IgD-negative memory B cell (primary cell): ENCODE results near the gene ITGB6. TPM values are rescaled to one million over a fixed set of nuclear protein-coding genes. Genes with fewer than 3 reads are reported as not detected.
A peak's percentile ranks its signal among the peaks of the same experiment; 100 is the strongest.

Experiments
- H3K27ac Mint-ChIP-seq, 3 donors: one replicate each; pipeline ENCODE4 v1.8.0; 2020 to 2022; ENCODE audit warnings: mild to moderate bottlenecking in 3 of 3, mixed read lengths in 3 of 3, moderate library complexity in 1 of 3
- H3K27me3 Mint-ChIP-seq: one replicate; pipeline ENCODE4 v1.8.0; 2021; ENCODE audit warnings: mixed read lengths
- H3K36me3 Mint-ChIP-seq: one replicate; pipeline ENCODE4 v1.8.0; 2020; ENCODE audit warnings: mild to moderate bottlenecking, mixed read lengths
- H3K4me1 Mint-ChIP-seq, 3 donors: one replicate each; pipeline ENCODE4 v1.8.0; 2020 to 2022; ENCODE audit warnings: mixed read lengths in 3 of 3, mild to moderate bottlenecking in 1 of 3
- H3K4me3 Mint-ChIP-seq, 4 donors: one replicate each; pipeline ENCODE4 v1.8.0; 2020 to 2022; ENCODE audit warnings: mild to moderate bottlenecking in 4 of 4, mixed read lengths in 4 of 4, moderate library complexity in 3 of 4
- H3K9me3 Mint-ChIP-seq, 3 donors: one replicate each; pipeline ENCODE4 v1.8.0; 2020 to 2021; ENCODE audit warnings: mixed read lengths in 3 of 3, mild to moderate bottlenecking in 1 of 3
- polyA plus RNA-seq: library from polyadenylated mRNA; unstranded; fragments of 300-500 nt; fragmentation: Illumina TruSeq; gene quantifications from one replicate; pipeline ENCODE4 v1.2.3, GENCODE V29; 2021

The ITGB6 gene, protein sequence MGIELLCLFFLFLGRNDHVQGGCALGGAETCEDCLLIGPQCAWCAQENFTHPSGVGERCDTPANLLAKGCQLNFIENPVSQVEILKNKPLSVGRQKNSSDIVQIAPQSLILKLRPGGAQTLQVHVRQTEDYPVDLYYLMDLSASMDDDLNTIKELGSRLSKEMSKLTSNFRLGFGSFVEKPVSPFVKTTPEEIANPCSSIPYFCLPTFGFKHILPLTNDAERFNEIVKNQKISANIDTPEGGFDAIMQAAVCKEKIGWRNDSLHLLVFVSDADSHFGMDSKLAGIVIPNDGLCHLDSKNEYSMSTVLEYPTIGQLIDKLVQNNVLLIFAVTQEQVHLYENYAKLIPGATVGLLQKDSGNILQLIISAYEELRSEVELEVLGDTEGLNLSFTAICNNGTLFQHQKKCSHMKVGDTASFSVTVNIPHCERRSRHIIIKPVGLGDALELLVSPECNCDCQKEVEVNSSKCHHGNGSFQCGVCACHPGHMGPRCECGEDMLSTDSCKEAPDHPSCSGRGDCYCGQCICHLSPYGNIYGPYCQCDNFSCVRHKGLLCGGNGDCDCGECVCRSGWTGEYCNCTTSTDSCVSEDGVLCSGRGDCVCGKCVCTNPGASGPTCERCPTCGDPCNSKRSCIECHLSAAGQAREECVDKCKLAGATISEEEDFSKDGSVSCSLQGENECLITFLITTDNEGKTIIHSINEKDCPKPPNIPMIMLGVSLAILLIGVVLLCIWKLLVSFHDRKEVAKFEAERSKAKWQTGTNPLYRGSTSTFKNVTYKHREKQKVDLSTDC
- not detected for polyA plus RNA-seq

DNA sequence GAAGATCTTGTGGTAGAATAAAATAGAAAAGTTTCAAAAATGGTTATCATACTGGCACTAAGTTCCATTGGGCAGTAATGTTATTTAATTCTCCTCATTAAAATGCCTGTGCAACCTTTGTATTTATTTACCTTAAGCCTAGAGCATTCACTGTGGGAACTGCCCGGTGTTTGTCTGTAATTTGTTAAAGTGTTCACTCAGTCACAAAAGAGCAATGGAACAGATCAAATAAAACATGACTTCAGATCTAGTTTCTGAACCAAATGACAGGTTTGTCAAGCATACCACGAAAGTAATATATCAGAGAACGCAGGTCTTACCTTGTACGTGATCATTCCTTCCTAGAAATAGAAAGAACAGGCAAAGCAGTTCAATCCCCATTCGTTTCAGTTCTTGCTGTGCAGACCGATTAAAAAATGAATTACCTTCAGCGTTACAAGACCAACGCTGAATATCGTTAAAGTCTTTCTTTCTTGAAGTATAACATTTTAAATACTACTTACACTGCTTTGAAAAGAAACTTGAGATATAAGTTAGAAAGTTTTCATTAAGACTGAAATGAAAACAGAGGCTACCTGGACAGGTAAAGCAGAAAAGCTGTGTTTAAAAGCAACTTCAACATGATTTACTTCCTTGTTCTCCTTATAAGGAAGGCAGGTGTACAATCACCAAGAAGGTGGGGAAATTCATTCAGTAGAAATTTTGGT lies at the start of gene ITGB6:
Gene ITGB6 (minus strand): TSS at position 590 of the 707 bp plus-strand sequence. CDS start 209 bp downstream, at position 381.
- Mint-ChIP-seq H3K4me1 (peaks cover 0 to 3% (median 0%) of the 10 kb centered on the region in 3 donors), H3K36me3 (no peaks in the 10 kb centered on the region), H3K27ac (no peak within 1 kb of the TSS), H3K27me3 (no peaks in the 10 kb centered on the region), H3K9me3 (no peaks in the 10 kb centered on the region), H3K4me3 (no peak within 1 kb of the TSS)

DNA sequence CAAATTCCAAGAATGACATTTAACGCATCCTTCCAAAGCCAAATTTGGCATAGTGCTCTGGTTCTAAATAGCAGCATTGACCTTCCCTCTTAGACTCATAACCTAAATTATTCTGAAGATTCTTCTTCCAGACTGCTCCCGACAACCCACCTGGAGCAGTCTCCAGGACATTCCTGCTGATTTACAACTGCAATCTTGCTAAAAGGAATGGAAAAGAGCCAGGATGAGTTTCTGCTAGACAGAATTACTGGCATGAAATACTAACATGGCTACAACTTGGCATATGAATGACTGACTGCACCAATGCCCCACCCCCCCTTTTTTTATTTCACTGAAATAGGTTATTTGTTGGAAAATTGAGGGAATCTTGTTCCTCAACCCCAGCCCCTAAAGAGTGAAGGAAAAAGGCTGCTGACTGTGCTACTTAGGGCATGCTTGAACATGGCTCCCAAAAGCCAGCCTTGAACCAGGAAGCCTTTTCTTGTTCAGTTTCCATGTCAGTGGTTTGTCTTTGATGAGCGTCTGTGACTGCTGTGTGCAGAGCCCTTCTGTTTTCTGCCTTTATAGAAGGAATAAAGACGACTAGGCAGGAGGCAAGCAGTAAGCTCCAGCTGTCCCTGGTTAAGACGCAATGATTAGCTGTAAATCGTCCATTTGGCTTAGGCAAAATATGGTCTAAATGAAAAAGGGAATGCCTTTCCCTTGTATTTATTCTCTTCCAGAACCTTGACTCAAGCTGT lies 47.4 kb upstream of the ITGB6 start:
- peaks cover 0 to 3% (median 2%) of the 10 kb centered on the region in 3 donors for H3K4me1 Mint-ChIP-seq
- H3K4me3 Mint-ChIP-seq, result no peak overlapping the region
- no peaks in the 10 kb centered on the region for H3K36me3 Mint-ChIP-seq
- H3K27ac Mint-ChIP-seq, result no peak overlapping the region
- peaks cover 2% of the 10 kb centered on the region for H3K27me3 Mint-ChIP-seq
- H3K9me3 Mint-ChIP-seq, result no peaks in the 10 kb centered on the region

GRCh38 chr2:160246356-160246755 lies 46.3 kb upstream of the ITGB6 start:
- no peaks in the 10 kb centered on the region for H3K9me3 Mint-ChIP-seq
- H3K27ac Mint-ChIP-seq, result no peak overlapping the region
- no peak overlapping the region for H3K4me3 Mint-ChIP-seq
- H3K36me3 Mint-ChIP-seq, result no peaks in the 10 kb centered on the region
- H3K4me1 Mint-ChIP-seq, result peaks cover 0 to 1% (median 0%) of the 10 kb centered on the region in 3 donors
- H3K27me3 Mint-ChIP-seq, result peaks cover 2% of the 10 kb centered on the region

DNA sequence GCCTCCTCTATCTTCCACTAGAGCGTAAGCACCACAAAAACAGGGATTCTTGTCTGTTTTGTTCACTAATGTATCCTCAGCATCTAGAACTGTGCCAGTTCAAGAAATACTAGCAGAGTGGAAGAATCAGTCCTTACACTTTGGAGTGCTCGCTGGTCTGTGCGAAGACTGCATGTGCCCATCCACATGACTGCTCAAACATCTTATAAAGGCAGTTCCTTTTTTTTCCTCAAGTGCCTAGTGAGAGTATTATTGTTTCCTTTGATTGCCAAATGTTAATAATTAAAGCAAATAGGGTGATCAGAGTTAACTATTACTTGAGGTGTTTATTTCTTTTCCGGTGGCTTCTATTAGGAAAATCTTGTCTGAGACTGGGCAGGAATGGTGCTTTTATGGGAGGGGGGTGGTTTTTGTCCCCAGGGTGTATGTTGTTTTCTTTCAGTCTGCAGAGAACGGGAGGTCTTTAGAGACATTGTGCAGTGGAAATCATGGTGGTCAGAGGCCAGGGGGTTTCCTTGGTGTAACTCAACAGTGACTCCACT lies 45.6 kb upstream of the ITGB6 start:
- H3K4me3 Mint-ChIP-seq, result no peak overlapping the region
- H3K4me1 Mint-ChIP-seq, result peaks cover 0 to 1% (median 0%) of the 10 kb centered on the region in 3 donors
- H3K27ac Mint-ChIP-seq, result no peak overlapping the region
- no peaks in the 10 kb centered on the region for H3K36me3 Mint-ChIP-seq
- peaks cover 2% of the 10 kb centered on the region for H3K27me3 Mint-ChIP-seq
- no peaks in the 10 kb centered on the region for H3K9me3 Mint-ChIP-seq

DNA sequence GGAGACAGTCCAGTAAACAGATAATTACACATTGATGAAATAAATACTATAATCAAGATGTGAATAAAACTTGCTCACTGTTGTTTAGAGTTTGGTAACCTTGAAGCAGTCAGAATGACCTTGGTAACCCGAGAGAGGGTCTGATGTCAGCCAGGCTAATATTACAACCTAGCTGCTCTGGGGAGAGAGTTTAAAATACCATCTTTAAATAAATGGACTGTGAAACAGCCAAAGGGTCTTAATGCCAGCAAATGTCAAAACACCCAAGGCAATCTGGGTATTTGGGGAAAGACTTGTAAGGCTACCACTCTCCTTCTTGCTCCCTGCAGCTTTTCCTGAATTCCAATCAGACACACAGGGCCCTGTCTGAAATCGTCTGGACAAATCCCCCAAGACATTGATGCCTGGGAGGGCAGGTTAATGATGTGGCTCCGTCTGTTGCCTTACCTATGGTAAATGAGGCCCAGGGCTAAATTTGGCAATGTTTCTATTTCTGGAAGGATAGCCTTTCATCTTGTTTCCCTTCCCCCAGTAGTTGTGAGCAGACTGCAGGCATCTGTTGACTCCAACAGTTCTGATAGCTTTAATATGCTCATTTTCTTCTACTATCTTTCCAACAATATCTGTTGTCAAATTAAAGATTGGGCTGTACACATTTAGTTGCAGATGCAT lies 43.0 kb upstream of the ITGB6 start:
- H3K4me1 Mint-ChIP-seq, result peaks cover 0 to 2% (median 1%) of the 10 kb centered on the region in 3 donors
- H3K4me3 Mint-ChIP-seq, result no peak overlapping the region
- H3K36me3 Mint-ChIP-seq, result no peaks in the 10 kb centered on the region
- no peak overlapping the region for H3K27ac Mint-ChIP-seq
- H3K9me3 Mint-ChIP-seq, result no peaks in the 10 kb centered on the region
- H3K27me3 Mint-ChIP-seq, result peaks cover 2% of the 10 kb centered on the region

DNA sequence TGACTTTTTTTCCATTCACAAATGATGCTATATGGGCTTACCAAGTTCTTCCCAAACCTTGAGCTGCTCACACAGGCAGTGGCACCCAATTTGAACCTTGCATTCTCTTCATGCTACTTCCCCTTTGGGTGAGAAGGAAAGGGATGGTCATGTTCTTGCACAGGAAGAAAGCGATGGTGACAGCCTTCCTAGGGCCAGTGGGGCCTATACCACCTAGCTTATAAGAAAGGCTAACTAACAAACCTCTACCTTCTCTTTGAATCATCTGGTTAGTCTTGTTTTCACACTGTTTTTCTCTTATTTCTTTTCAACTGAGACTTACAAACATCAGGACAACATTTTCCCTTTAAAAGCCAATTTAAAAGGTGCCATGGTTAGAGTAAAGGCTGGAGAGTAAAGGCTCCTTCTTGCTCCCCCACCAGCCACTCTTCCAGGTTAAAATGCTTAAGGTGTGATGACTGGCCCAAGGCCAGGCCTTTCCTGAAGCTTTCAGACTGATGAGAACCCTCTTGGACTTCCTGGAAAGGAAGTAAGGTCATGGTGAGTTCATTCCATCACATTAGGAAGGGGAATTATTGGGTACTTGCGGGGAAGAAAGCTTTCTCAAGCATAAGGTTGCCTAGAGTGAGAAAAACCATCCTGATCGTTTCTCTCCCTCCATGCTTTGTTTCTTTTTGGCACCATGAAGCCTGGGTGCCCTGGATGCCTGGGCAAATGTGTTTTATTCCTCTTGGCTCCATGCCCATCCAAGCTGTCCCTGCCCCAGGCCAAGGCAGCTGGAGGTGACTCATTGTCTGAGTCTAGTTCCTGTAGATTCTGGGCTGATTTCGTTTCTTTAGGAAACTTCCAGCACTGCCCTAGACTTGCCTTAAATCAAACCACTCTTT lies 41.4 kb upstream of the ITGB6 start:
- Mint-ChIP-seq H3K9me3 (no peaks in the 10 kb centered on the region), H3K4me3 (no peak overlapping the region), H3K27ac (no peak overlapping the region), H3K27me3 (peaks cover 4% of the 10 kb centered on the region), H3K4me1 (peaks cover 0 to 2% (median 1%) of the 10 kb centered on the region in 3 donors), H3K36me3 (no peaks in the 10 kb centered on the region)

DNA sequence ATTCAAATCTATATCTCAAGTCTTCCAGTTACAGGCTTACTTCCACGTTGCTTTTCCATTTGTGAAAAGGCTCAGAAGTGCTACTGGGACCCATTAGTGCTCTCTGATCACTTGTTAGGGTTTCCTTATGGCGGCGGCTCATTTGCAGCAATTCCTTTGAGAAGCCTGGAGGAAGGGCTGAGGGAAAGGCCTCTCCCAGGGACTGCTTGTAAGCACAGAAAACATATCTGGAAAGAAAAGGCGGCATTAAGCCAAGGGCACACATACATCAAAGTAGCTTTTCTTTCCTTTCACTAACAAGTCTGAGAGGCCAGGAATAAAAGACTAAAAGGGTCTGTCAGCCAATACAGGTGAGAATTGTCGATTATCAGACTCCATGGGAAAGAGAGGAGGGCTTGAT lies 39.4 kb upstream of the ITGB6 start:
- H3K27me3 Mint-ChIP-seq, result peaks cover 4% of the 10 kb centered on the region
- H3K4me1 Mint-ChIP-seq, result peaks cover 0 to 2% (median 0%) of the 10 kb centered on the region in 3 donors
- peak overlapping the region in 1 of 3 donors; percentile 39 for H3K27ac Mint-ChIP-seq
- no peaks in the 10 kb centered on the region for H3K9me3 Mint-ChIP-seq
- no peaks in the 10 kb centered on the region for H3K36me3 Mint-ChIP-seq
- no peak overlapping the region for H3K4me3 Mint-ChIP-seq

DNA sequence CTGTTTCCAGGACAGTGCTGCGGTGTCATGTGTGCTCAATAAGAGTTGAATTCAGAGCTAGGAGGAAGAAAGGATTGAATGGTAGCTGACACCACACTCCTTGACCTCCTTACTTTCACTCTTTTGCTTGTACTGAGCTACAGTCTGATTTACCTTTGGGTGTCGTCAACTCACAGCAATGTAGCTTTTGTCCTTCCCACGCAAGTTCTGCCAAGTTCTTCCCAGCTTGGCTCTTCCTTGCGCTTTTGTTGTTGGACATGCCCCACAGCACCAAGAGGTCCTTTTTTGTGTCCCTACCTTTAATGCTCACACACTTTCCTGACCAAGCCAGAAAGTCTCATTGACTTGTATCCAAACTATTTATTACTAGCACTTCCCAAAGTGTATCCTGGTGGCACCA lies 38.3 kb upstream of the ITGB6 start:
- H3K4me1 Mint-ChIP-seq, result peaks cover 0 to 2% (median 0%) of the 10 kb centered on the region in 3 donors
- H3K27ac Mint-ChIP-seq, result peak overlapping the region in 1 of 3 donors; percentile 21
- H3K36me3 Mint-ChIP-seq, result no peaks in the 10 kb centered on the region
- H3K4me3 Mint-ChIP-seq, result no peak overlapping the region
- peaks cover 4% of the 10 kb centered on the region for H3K27me3 Mint-ChIP-seq
- H3K9me3 Mint-ChIP-seq, result no peaks in the 10 kb centered on the region

GRCh38 chr2:160232905-160233475 lies 32.9 kb upstream of the ITGB6 start:
- H3K27ac Mint-ChIP-seq, result no peak overlapping the region
- no peaks in the 10 kb centered on the region for H3K9me3 Mint-ChIP-seq
- peaks cover 4% of the 10 kb centered on the region for H3K27me3 Mint-ChIP-seq
- no peaks in the 10 kb centered on the region for H3K36me3 Mint-ChIP-seq
- no peak overlapping the region for H3K4me3 Mint-ChIP-seq
- no peaks in the 10 kb centered on the region for H3K4me1 Mint-ChIP-seq

GRCh38 chr2:160229591-160229990 lies 29.5 kb upstream of the ITGB6 start:
- Mint-ChIP-seq H3K4me1 (peaks cover 0 to 4% (median 2%) of the 10 kb centered on the region in 3 donors), H3K4me3 (no peak overlapping the region), H3K27me3 (no peaks in the 10 kb centered on the region), H3K27ac (no peak overlapping the region), H3K36me3 (no peaks in the 10 kb centered on the region), H3K9me3 (no peaks in the 10 kb centered on the region)

DNA sequence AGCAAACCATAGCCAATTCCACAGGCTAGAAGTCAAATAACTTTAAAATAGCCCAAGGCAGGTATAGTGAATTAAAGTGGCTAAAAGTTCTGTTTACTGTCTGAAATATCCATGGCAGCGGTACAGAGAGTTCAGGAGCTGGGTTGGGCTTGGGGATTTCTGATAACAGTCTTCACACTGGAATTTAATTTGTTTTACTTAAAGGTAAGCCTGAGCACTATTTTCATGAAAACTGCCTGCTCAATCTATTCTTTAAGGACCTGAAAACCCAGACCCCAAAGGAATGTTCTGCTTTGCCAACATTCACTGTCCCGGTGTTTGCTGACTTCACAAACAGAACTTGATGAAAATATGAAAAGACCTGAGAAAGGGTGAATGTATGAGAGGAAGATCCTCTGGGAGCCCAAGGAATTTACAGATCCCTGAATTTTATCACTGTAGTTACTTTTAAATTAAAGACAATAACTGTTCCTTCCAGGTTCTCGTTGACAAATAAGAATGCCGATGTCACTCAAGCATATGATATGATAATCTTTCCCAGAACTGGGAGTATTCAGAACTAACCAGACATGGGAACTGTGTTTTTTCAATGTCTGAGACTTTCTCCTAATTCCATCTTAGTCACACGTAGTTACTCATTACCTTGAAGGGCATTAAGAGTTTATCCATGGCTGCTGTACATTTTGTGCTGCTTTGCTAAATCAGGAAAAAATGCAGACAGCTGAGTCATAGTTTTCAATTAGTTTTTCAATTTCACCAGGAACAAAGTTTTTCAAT lies 28.3 kb upstream of the ITGB6 start:
- Mint-ChIP-seq H3K27ac (no peak overlapping the region), H3K9me3 (no peaks in the 10 kb centered on the region), H3K27me3 (no peaks in the 10 kb centered on the region), H3K36me3 (no peaks in the 10 kb centered on the region), H3K4me1 (peaks cover 4 to 7% (median 4%) of the 10 kb centered on the region in 3 donors), H3K4me3 (no peak overlapping the region)

DNA sequence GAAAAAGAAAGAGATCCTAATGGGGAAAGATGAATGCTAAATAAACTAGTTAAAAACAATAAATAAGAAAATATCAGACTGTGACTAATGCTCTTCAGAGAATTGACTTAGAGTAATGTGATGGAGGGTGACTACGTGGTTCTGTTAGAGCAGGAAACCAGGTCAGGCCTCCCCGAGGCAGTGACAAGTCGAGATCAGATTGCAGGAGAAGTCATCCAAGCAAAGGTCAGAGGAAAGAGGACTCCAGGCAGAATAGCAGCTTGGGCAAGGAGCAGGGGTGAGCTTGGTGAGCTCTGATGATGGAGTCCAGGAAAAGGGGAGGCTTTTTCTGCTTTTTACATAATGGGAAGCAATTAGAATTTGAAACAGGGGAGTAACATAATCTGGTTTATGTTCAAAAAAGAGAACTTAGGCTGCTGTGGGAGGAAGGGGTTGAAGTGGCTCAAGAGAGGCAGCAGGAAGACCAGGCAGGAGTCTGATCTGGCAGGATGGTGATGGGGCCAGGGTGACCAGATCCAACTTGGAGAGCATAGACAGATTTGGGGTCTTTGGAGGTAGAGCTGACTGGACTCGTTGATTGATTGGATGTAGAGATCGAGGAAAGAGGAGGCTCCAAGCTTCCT lies 27.3 kb upstream of the ITGB6 start:
- H3K4me1 Mint-ChIP-seq, result peaks cover 4 to 7% (median 4%) of the 10 kb centered on the region in 3 donors
- H3K9me3 Mint-ChIP-seq, result no peaks in the 10 kb centered on the region
- H3K27me3 Mint-ChIP-seq, result no peaks in the 10 kb centered on the region
- no peak overlapping the region for H3K27ac Mint-ChIP-seq
- no peaks in the 10 kb centered on the region for H3K36me3 Mint-ChIP-seq
- H3K4me3 Mint-ChIP-seq, result no peak overlapping the region
